NCI-H1105 (cell line): Measurements from ENCODE around the gene HSD17B11.
"Not testable (repeated sequence)": the region's sequence is repeated elsewhere in the genome, so short reads cannot be mapped to it uniquely, and the experiment has no call there.

Experiments used
- DNase-seq: peaks from one replicate; lab custom pipeline; 2025; lab: John Stamatoyannopoulos, UW

The HSD17B11 gene

GRCh38 chr4:87305562-87305961, 85.4 kb downstream of the HSD17B11 start:
- no peak for DNase-seq

- no peak for DNase-seq
Measured at GRCh38 chr4:87304745-87305432, 86.1 kb downstream of the HSD17B11 start.

GRCh38 chr4:87299898-87300297, 91.1 kb downstream of the HSD17B11 start:
- DNase-seq = no peak

GRCh38 chr4:87298362-87298761, 92.6 kb downstream of the HSD17B11 start:
- DNase-seq = no peak

GRCh38 chr4:87294911-87295310, 96.1 kb downstream of the HSD17B11 start:
- DNase-seq = not testable (repeated sequence)

GRCh38 chr4:87293889-87294288, 97.1 kb downstream of the HSD17B11 start:
- DNase-seq = not testable (repeated sequence)

- no peak for DNase-seq
Measured at GRCh38 chr4:87286970-87287369, 104.0 kb downstream of the HSD17B11 start.
